Ishikawa (cell line): ENCODE measurements around the gene RFC1.

Experiments used
- CEBPB ChIP-seq: IDR thresholded peaks from 2 replicates; pipeline ENCODE4 v1.6.1; 2012
- CREB1 ChIP-seq: IDR thresholded peaks from 2 replicates; pipeline ENCODE4 v1.6.1; 2012; ENCODE audit warnings: low read depth
- EGR1 ChIP-seq: IDR thresholded peaks from 2 replicates; pipeline ENCODE4 v1.6.1; 2012
- EP300 ChIP-seq: IDR thresholded peaks from 2 replicates; pipeline ENCODE4 v1.6.1; 2012; ENCODE audit warnings: borderline replicate concordance
- NFIC ChIP-seq: IDR thresholded peaks from 2 replicates; pipeline ENCODE4 v1.6.1; 2012
- RAD21 ChIP-seq: IDR thresholded peaks from 2 replicates; pipeline ENCODE4 v1.6.1; 2012; ENCODE audit warnings: low read depth
- REST ChIP-seq: IDR thresholded peaks from 2 replicates; pipeline ENCODE4 v1.6.1; 2012; ENCODE audit warnings: low read depth, mild to moderate bottlenecking
- TEAD4 ChIP-seq: IDR thresholded peaks from 2 replicates; pipeline ENCODE4 v1.6.1; 2012

- TF ChIP-seq EP300, result no peak
- no peak for TF ChIP-seq NFIC
- TF ChIP-seq RAD21, result no peak
- TF ChIP-seq EGR1, result no peak
- TF ChIP-seq CEBPB, result no peak
- no peak for TF ChIP-seq REST
- no peak for TF ChIP-seq TEAD4
- TF ChIP-seq CREB1, result no peak
Measured at GRCh38 chr4:39390603-39391002, 24.4 kb upstream of the RFC1 start.
